B cell (primary cell): ENCODE results near the gene IQCC.

Experiments used
- EZH2 ChIP-seq: IDR thresholded peaks from 2 replicates; pipeline ENCODE4 v1.6.1; 2012; ENCODE audit warnings: borderline replicate concordance, low read depth, mild to moderate bottlenecking, moderate library complexity, low read length; ENCODE audit not compliant: insufficient read depth, poor library complexity, severe bottlenecking
- TF ChIP-seq, protein P1 (sequence below): fragments of 200-600 bp; IDR thresholded peaks from one replicate; pipeline ENCODE4 v1.8.0; 2022; ENCODE audit warnings: antibody characterized with exemption, mild to moderate bottlenecking

DNA sequence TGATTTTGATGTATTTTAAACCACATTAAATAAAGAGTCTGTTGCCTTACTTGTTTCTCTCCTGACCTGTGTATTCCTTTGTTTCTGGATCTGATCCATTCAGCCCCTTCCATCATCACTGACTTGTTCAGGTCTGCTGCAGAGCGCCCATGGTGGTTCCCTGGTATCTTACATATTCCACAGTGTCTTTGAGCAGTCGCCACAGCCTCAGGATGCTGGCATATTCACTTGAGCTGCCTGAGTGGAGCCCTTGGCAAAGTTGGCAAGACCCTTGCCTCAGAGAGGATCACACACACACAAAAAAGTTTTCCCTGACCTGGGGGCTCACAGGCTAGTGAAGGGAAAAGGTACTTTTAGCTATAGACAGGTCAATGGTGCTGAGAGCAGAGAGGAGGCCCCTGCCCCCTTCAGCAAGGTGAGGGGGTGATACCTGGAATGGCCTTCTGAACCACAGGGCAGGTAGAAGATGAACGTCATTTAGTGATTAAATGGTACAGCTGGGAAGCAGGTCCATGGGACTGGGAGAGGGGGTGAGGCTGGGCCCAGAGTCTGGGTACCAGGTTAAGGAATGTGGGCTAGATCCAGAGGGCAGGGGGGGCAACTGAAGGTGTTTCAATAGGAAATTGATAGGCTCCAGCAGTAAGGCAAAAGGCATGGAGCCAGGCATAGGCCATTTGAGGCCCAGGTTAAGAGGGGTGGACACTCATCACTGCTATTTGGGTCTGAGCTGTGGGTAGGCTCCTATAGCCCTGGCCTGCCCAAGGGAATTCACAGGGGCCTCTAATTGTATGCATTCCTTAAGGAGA is 7.0 kb upstream of the IQCC start:
- TF ChIP-seq, protein P1, sequence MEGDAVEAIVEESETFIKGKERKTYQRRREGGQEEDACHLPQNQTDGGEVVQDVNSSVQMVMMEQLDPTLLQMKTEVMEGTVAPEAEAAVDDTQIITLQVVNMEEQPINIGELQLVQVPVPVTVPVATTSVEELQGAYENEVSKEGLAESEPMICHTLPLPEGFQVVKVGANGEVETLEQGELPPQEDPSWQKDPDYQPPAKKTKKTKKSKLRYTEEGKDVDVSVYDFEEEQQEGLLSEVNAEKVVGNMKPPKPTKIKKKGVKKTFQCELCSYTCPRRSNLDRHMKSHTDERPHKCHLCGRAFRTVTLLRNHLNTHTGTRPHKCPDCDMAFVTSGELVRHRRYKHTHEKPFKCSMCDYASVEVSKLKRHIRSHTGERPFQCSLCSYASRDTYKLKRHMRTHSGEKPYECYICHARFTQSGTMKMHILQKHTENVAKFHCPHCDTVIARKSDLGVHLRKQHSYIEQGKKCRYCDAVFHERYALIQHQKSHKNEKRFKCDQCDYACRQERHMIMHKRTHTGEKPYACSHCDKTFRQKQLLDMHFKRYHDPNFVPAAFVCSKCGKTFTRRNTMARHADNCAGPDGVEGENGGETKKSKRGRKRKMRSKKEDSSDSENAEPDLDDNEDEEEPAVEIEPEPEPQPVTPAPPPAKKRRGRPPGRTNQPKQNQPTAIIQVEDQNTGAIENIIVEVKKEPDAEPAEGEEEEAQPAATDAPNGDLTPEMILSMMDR, result no peak
- no peak for TF ChIP-seq EZH2
